GM23338 (cell line): Measurements from ENCODE around the gene ADCY5. TPM values are rescaled to one million over a fixed set of nuclear protein-coding genes. Genes with fewer than 3 reads are reported as not detected.

Experiments
- ATAC-seq: fragments of 200-7000 bp; cut with Tn5 transposase; 3 replicates; pipeline ENCODE4 v1.9.1; 2020
- DNase-seq: peaks from one replicate; pipeline ENCODE4 v3.0.0-alpha.2; 2015; ENCODE audit warnings: low spot score
- H2AFZ ChIP-seq: fragments of 200-600 bp; sonication (generic); 2 replicates; pipeline ENCODE4 v1.8.0; 2016; ENCODE audit warnings: antibody characterized with exemption, mild to moderate bottlenecking, moderate library complexity
- H3F3A ChIP-seq: fragments of 200-600 bp; sonication (generic); replicated peaks from 2 replicates; pipeline ENCODE4 v1.8.0; 2017; ENCODE audit warnings: antibody characterized with exemption, mixed run types, low read depth
- H3K27ac ChIP-seq: fragments of 200-600 bp; sonication (generic); 2 replicates; pipeline ENCODE4 v1.6.1; 2016; ENCODE audit warnings: low read depth
- H3K27me3 ChIP-seq: fragments of 200-600 bp; sonication (generic); 2 replicates; pipeline ENCODE4 v1.8.0; 2016; ENCODE audit warnings: mild to moderate bottlenecking, mixed run types, moderate library complexity; ENCODE audit not compliant: insufficient read depth
- H3K36me3 ChIP-seq: fragments of 200-600 bp; sonication (generic); 2 replicates; pipeline ENCODE4 v1.8.0; 2016; ENCODE audit warnings: mild to moderate bottlenecking; ENCODE audit not compliant: insufficient read depth
- H3K4me1 ChIP-seq: fragments of 200-600 bp; sonication (generic); 2 replicates; pipeline ENCODE4 v1.8.0; 2016; ENCODE audit warnings: mild to moderate bottlenecking, moderate library complexity; ENCODE audit not compliant: insufficient read depth
- H3K4me2 ChIP-seq: fragments of 200-600 bp; sonication (generic); 2 replicates; pipeline ENCODE4 v1.7.1; 2017; ENCODE audit warnings: mixed run types
- H3K4me3 ChIP-seq: fragments of 200-600 bp; sonication (generic); 2 replicates; pipeline ENCODE4 v1.6.1; 2016; ENCODE audit warnings: mixed run types
- H3K79me2 ChIP-seq: fragments of 200-600 bp; sonication (generic); replicated peaks from 2 replicates; pipeline ENCODE4 v1.8.0; 2017; ENCODE audit warnings: mild to moderate bottlenecking; ENCODE audit not compliant: insufficient read depth
- H3K9me2 ChIP-seq: fragments of 200-600 bp; sonication (generic); 2 replicates; pipeline ENCODE4 v1.8.0; 2017; ENCODE audit not compliant: insufficient read depth
- H4K20me1 ChIP-seq: fragments of 200-600 bp; sonication (generic); replicated peaks from 2 replicates; pipeline ENCODE4 v1.8.0; 2017; ENCODE audit warnings: mild to moderate bottlenecking; ENCODE audit not compliant: insufficient read depth
- H3K27ac Mint-ChIP-seq: 2 replicates; pipeline ENCODE4 v1.8.0; 2020; ENCODE audit warnings: inconsistent platforms, mild to moderate bottlenecking, moderate library complexity, mixed read lengths
- H3K27me3 Mint-ChIP-seq: 3 replicates; pipeline ENCODE4 v1.8.0; 2022; ENCODE audit warnings: low read depth, mild to moderate bottlenecking, moderate library complexity, mixed read lengths, inconsistent platforms; ENCODE audit not compliant: insufficient read depth, poor library complexity
- H3K36me3 Mint-ChIP-seq: 3 replicates; pipeline ENCODE4 v1.8.0; 2021; ENCODE audit warnings: low read depth, mild to moderate bottlenecking, inconsistent platforms, moderate library complexity, mixed read lengths
- H3K4me1 Mint-ChIP-seq: 3 replicates; pipeline ENCODE4 v1.8.0; 2020; ENCODE audit warnings: mild to moderate bottlenecking, inconsistent platforms, mixed read lengths
- H3K4me3 Mint-ChIP-seq: 3 replicates; pipeline ENCODE4 v1.8.0; 2021; ENCODE audit warnings: moderate library complexity, mild to moderate bottlenecking, inconsistent platforms, mixed read lengths
- H3K9me3 Mint-ChIP-seq: 3 replicates; pipeline ENCODE4 v1.8.0; 2020; ENCODE audit warnings: moderate library complexity, mild to moderate bottlenecking, inconsistent platforms, mixed read lengths
- EZH2 ChIP-seq: fragments of 200-600 bp; sonication (generic); IDR thresholded peaks from one replicate; pipeline ENCODE4 v1.8.0; 2017; ENCODE audit warnings: antibody characterized with exemption, mild to moderate bottlenecking, low read depth; ENCODE audit not compliant: unreplicated experiment
- STAT1 ChIP-seq: IDR thresholded peaks from one replicate; pipeline ENCODE4 v1.6.1; 2016; ENCODE audit warnings: antibody characterized with exemption; ENCODE audit not compliant: unreplicated experiment
- ZNF114 ChIP-seq: fragments of 250-450 bp; sonication (Bioruptor Pico); IDR thresholded peaks from 2 replicates; pipeline ENCODE4 v1.5.0; 2020; ENCODE audit warnings: mild to moderate bottlenecking, moderate library complexity
- ZNF331 ChIP-seq: fragments of 250-450 bp; sonication (Bioruptor Pico); IDR thresholded peaks from 2 replicates; pipeline ENCODE4 v1.5.0; 2020; ENCODE audit warnings: low read depth, mild to moderate bottlenecking, moderate library complexity
- polyA plus RNA-seq: library from polyadenylated mRNA; unstranded; fragments of >200 nt; fragmentation: Nextera tagmentation; extraction: Ambion mirVana; gene quantifications from 2 replicates; pipeline ENCODE4 v1.2.1, GENCODE V29; 2016
- total RNA-seq: library from RNA; depleted of rRNA; stranded (reverse); fragments of >200 nt; shearing (Covaris generic); gene quantifications from 2 replicates; pipeline ENCODE4 v1.2.3, GENCODE V29; 2014
- TF ChIP-seq, protein P1 (sequence below), 2 experiments: fragments of 200-600 bp in 1 of 2; sonication (generic) in 1 of 2; conservative IDR thresholded peaks; 2 replicates each; pipeline versions ENCODE4 v1.5.1 to v1.6.1; 2016 to 2017; ENCODE audit warnings: antibody characterized with exemption in 2 of 2, low read depth in 2 of 2, mild to moderate bottlenecking in 2 of 2, moderate library complexity in 1 of 2
- TF ChIP-seq, protein P2 (sequence below): IDR thresholded peaks from 2 replicates; pipeline ENCODE4 v1.6.1; 2016; ENCODE audit warnings: antibody characterized with exemption

Gene ADCY5
- total and polyA plus RNA-seq, 2 experiments from 2014 or later, result 3.5 to 10.2 TPM

DNA sequence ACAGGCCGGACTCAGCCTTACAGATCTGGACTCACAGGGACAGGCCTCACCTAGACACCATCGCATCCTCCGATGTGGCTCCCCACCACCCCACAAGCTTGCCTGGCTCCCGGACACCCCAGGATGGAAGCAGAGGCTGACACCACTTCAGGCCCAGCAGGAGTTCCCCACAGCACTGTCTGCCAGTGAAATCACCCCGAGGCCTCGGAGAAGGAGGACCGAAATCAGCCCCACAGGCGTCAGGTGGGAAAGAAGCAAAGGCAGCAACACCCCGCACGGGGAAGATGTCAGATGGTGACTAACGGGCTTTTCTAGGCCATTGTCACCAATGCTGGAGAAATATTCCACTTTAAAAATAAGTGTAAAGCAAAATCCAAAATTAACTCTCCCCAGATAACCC is 18.6 kb downstream of the ADCY5 start (continued):
- TF ChIP-seq, protein P1, sequence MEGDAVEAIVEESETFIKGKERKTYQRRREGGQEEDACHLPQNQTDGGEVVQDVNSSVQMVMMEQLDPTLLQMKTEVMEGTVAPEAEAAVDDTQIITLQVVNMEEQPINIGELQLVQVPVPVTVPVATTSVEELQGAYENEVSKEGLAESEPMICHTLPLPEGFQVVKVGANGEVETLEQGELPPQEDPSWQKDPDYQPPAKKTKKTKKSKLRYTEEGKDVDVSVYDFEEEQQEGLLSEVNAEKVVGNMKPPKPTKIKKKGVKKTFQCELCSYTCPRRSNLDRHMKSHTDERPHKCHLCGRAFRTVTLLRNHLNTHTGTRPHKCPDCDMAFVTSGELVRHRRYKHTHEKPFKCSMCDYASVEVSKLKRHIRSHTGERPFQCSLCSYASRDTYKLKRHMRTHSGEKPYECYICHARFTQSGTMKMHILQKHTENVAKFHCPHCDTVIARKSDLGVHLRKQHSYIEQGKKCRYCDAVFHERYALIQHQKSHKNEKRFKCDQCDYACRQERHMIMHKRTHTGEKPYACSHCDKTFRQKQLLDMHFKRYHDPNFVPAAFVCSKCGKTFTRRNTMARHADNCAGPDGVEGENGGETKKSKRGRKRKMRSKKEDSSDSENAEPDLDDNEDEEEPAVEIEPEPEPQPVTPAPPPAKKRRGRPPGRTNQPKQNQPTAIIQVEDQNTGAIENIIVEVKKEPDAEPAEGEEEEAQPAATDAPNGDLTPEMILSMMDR (conservative IDR thresholded peaks at IDR 0.05; ENCODE audit: low read depth in 2 of 2), result no peak
- no peak for TF ChIP-seq ZNF331 (CRISPR knock-in tag)
- TF ChIP-seq, protein P2, sequence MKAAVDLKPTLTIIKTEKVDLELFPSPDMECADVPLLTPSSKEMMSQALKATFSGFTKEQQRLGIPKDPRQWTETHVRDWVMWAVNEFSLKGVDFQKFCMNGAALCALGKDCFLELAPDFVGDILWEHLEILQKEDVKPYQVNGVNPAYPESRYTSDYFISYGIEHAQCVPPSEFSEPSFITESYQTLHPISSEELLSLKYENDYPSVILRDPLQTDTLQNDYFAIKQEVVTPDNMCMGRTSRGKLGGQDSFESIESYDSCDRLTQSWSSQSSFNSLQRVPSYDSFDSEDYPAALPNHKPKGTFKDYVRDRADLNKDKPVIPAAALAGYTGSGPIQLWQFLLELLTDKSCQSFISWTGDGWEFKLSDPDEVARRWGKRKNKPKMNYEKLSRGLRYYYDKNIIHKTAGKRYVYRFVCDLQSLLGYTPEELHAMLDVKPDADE, result no peak

- H3K4me3 Mint-ChIP-seq, result no peak overlapping the region; the same call in 2 of the 3 replicates
- no peak overlapping the region for H2AFZ ChIP-seq
- H3K79me2 ChIP-seq, result no peaks in the 10 kb centered on the region
- no peak overlapping the region for H3K4me3 ChIP-seq
- DNase-seq (no peak), ATAC-seq (no peak)
- no peaks in the 10 kb centered on the region for H3K4me1 ChIP-seq
- H3K27ac Mint-ChIP-seq, result no peak overlapping the region
- no peaks in the 10 kb centered on the region for H3K36me3 Mint-ChIP-seq
- H3F3A ChIP-seq, result no peaks in the 10 kb centered on the region
- H4K20me1 ChIP-seq, result 0 out of 2 replicates have a peak, but pooled peaks cover 7% of the 10 kb centered on the region
- H3K9me2 ChIP-seq, result no peaks in the 10 kb centered on the region
- H3K4me1 Mint-ChIP-seq, result peaks cover 2% of the 10 kb centered on the region; the same call in 1 of the 3 replicates
- no peaks in the 10 kb centered on the region for H3K9me3 Mint-ChIP-seq
- TF ChIP-seq ZNF114 (CRISPR knock-in tag), result no peak
- no peak for TF ChIP-seq STAT1
- TF ChIP-seq EZH2, result no peak
- no peaks in the 10 kb centered on the region for H3K27me3 ChIP-seq
- H3K27ac ChIP-seq, result no peak overlapping the region
- no peaks in the 10 kb centered on the region for H3K36me3 ChIP-seq
- no peaks in the 10 kb centered on the region for H3K27me3 Mint-ChIP-seq
- no peak overlapping the region for H3K4me2 ChIP-seq
Measured at GRCh38 chr3:123429362-123430125, 19.3 kb downstream of the ADCY5 start.

GRCh38 chr3:123424999-123425712 is 23.7 kb downstream of the ADCY5 start:
- H3K27me3 ChIP-seq, result no peaks in the 10 kb centered on the region
- no peak for ATAC-seq
- no peak for DNase-seq
- Mint-ChIP-seq H3K36me3 (no peaks in the 10 kb centered on the region), H3K27ac (no peak overlapping the region), H3K27me3 (peaks cover 2% of the 10 kb centered on the region), H3K4me3 (no peak overlapping the region), H3K9me3 (no peaks in the 10 kb centered on the region), H3K4me1 (peaks cover 2% of the 10 kb centered on the region; the same call in 1 of the 3 replicates)
- no peaks in the 10 kb centered on the region for H3K36me3 ChIP-seq
- TF ChIP-seq, protein P1 (conservative IDR thresholded peaks at IDR 0.05; ENCODE audit: low read depth in 2 of 2), result no peak
- H3K9me2 ChIP-seq, result no peaks in the 10 kb centered on the region
- no peak overlapping the region for H3K4me3 ChIP-seq
- H3F3A ChIP-seq, result no peaks in the 10 kb centered on the region
- no peaks in the 10 kb centered on the region for H3K4me1 ChIP-seq
- no peak overlapping the region for H2AFZ ChIP-seq
- H3K27ac ChIP-seq, result no peak overlapping the region
- H4K20me1 ChIP-seq, result 0 out of 2 replicates have a peak, but pooled peaks cover 7% of the 10 kb centered on the region
- no peak overlapping the region for H3K4me2 ChIP-seq
- H3K79me2 ChIP-seq, result no peaks in the 10 kb centered on the region
